GM21526 (cell line): ENCODE results near the gene UBE3C.
"Not testable (repeated sequence)": the region's sequence is repeated elsewhere in the genome, so short reads cannot be mapped to it uniquely, and the experiment has no call there.

ENCODE experiments used
- ATAC-seq: cut with Tn5 transposase; IDR thresholded peaks from one replicate; pipeline ENCODE4 v1.9.1; 2021; ENCODE audit warnings: moderate library complexity; ENCODE audit not compliant: unreplicated experiment, low FRiP score

UBE3C gene

DNA sequence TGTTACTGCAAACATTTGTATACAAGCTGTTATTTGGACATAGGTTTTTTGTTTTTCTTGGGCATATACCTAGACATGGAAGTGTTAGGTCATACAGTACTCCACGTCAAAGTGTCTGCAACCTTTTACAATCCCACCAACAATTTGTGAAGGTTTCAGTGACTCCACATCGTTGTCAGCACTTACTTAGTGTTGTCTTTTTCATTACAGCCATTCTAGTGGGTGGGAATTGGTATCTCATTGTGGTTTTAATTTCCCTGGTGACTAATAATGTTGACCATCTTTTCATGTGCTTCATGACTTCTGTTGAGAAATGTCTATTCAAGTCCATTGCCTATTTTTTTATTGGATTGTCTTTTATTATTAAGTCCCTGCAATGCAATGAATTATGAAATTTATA, 95.0 kb downstream of the UBE3C start:
- no peak for ATAC-seq

DNA sequence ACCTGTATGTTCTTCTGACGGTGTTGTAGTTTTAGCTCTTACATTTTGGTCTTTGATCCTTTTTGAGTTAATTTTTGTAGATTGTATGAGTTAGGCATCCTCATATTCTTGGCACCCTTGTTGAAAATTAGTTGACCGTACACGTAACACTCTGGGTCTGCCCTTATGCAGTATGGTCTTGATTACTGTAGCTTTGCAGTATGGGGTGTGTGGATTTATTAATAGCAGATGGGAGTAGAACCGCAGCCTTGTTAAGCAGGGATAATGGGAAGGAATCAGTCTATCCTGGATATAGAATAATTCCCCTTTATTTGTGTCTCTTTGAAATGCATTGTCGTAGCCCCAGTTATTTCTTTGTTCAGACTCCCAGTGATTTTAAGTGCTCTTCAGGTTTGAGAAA, 95.5 kb downstream of the UBE3C start:
- ATAC-seq, result no peak

DNA sequence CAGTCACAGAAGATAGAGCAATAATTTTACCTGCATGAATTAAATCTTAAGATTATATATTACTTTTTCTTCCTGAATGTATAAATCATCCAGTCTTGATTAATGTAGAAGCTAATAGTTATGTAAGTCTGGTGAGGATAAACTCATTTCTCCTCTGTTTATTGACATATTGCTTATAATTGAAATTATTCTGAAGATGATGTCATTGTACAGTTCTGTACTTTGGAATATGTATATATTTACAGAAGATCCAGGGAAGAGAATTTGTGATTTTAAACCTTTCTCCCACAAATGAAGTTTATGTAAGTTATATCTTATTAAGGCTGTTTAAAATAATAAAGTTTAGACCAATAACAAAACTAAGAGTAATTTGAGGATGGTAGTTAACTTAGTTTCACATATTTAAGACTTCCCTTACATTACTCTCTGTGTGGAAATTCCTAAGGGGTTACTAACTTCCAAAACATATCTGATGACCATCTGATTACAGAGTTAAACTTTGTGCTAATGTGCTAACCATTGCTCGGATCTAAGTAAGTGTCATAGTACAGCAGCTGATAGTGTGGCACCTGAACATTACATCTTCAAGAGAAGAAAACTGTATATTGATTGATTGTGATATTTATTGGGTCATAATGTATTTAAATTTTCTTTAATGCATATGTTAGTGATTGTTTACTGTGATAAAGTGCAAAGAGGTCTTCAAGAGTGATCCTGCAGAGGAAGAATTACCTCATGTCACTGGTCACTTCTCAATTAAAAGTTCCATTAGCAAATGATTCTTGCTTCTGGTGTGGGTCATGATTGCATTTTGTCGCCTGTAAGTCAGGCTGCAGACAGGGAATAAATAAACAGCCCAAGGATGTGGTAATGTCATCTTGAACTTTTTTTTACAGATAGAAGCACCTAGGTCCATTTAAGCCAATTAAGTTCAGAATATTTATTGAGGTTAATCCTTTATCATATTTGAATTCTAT, 96.9 kb downstream of the UBE3C start:
- no peak for ATAC-seq

DNA sequence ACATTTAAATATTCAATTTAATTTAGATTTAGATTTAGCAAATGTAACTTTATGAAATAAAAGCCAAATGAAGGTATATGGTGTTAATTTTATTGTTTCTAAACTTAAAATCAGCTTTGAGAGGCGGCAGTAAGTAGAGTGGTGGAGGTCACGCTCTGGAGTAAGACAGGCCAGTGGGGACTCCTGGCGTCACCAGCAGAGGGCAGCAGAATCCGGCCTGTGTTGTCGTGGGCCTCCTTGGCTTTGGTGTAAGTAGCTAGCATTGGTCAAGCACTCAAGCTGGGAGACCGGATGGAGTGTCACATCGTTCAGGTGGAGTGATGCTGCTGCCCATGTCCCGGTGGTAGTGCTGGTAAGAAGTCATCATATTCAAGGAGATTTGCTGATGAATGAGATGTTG, 99.4 kb downstream of the UBE3C start:
- ATAC-seq, result no peak

DNA sequence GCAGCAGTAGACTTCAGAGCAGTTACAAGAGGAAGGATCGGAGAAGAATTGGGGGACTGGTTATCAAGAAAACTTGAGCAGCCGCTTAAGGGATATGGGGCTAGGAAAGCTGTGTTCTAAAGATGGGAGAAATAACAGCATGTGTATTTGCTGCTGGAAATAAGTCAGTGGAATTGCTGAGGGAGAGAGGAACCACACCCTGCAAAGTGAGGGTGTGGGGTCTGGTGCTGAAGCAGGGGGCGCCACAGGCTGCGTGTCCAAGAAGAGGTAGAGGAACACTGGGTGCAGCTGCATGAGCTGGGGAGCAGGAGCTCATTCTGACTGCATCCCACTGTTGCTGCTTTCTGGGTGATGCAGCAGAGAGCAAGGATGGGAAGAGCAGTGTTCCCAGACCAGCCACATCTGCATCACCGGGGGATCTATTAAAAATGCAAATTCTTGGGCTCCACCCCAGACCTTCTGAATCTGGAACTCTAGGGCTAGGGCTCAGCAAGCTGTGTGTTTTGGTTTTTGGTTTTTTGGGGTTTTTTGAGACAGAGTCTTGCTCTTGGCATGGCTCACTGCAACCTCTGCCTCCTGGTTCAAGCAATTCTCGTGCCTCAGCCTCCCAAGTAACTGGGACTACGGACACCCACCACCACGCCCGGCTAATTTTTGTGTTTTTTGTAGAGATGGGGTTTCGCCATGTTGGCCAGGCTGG, 101.0 kb downstream of the UBE3C start:
- ATAC-seq, result no peak

DNA sequence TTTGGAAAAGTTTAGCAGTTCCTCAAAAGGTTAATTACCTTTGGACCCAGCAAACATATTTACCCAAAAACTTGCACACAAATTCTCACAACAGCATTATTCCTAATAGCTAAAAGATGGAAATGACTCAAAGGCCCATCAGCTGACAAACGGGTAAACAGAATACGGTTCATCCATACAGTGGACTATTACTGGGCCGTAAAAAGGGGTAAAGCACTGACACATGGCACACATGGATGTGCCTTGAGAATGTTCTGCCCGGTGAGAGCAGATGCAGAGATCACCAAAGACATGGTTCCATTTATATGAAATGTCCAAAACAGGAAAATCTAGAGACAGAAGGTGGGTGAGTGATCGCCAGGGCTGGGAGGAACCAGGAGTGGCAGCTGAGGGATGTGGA, 102.9 kb downstream of the UBE3C start:
- ATAC-seq, result no peak

DNA sequence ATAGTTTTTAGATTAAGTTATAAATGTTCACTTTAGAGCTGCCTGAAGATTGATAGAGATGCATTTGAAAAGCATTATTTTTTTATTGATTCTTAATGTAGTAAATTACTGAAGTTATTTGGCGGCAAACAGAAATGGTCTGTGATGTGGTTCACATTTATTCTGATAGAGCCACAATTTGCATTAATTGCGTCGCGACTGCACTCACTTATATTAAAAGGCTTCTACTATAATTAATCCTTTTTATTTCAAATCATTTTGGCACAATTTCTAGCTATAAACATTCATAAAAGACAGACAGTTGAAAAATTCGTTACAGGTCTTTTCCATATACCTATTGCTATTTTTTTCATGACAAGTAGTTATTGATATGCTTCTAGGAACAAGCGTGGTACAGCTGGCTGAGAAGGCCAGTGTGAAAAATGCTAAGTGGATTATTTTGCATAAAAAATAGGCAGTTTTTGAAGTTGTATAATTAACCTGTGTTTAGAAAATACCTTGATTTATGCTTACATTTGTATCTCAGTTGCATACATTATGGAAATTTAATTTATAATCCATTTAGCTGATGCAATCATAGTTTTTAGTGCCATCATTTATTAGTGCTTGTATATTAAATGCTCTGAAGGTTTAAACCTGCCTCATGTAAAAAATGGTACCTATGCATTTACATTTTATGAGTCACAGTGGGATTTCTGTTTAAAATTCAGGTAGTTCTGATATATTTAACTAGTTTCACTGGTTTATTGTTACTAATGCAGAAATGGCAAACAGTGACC, 106.0 kb downstream of the UBE3C start:
- ATAC-seq, result no peak

DNA sequence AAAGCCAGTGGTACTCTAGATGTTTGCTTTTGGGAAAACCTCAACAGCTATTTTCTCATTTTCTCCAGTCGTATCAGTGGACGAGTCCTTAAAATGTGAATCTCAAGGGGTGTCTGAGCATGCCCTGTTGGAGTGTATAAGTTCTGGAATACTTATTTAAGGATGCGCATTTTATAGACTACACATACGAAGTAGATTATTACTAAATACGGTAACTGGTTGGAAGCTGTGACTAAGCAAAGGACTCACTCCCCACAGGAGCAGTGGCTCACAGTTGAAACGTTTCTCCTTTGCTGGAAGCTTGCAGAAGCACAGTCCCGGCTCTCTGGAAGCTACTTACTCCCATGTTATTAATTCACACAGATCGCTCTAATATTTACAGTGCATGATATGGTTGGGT, 107.3 kb downstream of the UBE3C start:
- no peak for ATAC-seq

DNA sequence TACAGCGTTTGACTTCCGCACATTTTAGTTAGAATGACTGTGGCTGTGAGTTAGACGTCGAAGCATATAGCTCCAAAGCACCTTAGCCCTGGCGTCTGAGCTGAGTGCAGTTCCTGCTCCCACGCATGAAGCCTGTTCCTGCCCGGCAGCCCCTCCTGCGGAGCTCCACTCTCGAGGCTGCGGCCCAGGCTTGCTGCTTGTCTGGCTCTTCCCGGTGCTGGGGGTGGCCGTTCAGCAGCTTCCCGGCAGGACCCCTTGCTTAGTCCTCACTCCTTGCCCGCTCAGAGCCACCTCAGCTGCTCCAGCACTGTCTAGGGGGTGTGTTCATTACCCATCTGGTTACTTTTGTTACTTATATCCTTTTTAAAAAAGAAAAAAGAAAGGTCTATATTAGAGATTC, 109.9 kb downstream of the UBE3C start:
- ATAC-seq, result no peak

DNA sequence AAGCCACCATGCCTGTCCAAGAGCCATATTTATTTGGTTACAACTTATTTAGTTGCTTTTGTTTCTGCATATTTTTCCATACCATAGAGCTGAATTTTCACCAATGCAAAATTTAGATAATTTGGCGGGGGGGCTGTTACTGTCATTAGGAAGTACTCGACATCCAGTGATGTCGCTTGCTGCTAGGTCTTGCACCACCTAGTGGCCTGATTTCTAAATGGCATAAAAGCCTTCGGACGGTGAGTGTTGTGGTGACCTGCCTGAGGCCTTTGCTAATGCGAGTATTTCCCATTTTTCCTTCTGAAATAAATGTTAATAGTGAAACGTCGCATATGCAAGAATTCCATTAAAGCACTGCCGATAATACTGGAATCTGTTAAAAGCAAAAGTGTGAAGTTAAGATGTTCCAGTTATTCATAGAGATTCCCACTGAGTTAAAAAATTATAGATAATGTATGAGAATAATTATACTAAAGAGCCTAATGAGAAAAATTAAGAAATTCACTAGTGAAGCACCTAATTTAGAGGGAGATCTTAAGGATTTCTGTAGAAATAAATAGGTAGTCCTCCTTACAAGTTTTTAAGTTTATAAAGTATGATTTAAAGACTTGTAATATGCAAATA, 112.0 kb downstream of the UBE3C start:
- no peak for ATAC-seq

DNA sequence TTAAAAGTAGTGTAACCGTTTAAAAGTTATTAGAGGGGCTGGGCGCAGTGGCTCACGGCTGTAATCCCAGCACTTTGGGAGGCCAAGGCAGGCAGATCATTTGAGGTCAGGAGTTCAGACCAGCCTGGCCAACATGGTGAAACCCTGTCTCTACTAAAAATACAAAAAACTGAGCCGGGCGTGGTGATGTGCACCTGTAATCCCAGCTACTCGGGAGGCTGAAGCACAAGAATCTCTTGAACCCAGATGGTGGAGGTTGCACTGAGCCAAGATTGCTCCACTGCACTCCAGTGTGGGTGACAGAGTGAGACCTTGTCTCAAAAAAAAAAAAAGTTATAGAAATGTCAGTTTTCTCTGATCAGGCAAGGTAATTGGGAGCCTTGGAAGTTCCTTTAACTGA, 113.1 kb downstream of the UBE3C start:
- ATAC-seq, result not testable (repeated sequence)

DNA sequence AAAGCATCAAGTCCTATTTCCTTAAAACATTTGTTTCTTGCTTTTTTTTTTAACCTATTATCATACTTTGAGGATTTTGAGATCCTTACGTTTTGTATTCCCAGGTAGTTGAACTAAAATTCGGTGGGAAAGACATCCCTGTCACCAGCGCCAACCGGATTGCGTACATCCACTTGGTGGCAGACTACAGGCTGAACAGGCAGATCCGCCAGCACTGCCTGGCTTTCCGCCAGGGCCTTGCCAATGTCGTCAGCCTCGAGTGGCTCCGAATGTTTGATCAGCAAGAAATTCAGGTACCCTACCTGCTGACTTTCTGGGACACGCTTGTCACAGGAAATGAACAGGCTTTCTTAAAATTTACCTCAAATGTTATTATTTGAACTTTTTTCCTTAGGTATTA, 115.1 kb downstream of the UBE3C start:
- no peak for ATAC-seq

DNA sequence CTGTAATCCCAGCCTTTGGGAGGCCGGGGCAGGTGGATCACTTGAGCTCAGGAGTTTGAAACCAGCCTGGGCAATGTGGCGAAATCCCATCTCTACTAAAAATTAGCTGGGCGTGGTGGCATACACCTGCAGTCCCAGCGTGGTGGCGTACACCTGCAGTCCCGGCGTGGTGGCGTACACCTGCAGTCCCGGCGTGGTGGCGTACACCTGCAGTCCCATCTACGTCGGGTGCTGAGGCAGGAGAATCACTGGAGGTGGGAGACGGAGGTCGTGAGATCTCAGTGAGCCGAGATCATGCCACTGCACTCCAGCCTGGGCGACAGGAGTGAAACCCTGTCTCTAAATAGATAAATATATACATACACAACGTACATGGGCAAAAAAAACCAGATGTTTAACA, 116.1 kb downstream of the UBE3C start:
- not testable (repeated sequence) for ATAC-seq

DNA sequence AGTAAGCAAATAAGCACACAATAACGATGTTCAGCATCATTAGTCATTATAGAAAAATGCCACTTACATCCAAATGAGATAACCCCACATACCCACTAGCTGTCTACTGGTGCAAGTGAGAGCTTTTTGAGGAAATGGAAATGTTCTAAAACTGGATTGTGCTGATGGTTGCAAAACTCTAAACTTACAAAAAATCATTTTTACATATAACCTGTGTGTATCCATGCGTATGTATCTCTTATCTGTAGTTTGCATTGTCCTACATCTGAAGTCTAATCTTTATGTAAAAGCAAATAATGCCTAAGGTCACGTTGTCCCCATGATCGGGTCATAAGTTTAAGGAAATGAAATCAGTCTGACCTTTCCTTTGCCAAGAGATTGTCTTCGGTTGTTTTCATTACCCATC, 116.5 kb downstream of the UBE3C start:
- no peak for ATAC-seq

DNA sequence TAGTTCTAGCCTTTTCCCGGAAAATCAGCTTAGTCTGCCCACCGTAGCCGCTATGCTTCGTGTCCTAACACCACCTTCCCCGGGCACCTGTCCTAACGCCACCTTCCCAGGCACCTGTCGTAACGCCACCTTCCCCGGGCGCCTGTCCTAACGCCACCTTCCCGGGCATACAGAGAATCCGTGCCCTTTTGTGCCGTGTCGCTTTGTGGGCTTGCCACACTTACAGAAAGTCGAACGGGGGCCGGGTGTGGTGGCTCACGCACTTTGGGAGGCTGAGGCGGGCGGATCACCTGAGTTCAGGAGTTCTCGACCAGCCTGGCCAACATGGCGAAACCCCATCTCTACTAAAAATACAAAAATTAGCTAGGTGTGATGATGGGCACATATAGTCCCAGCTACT, 124.4 kb downstream of the UBE3C start:
- no peak for ATAC-seq

DNA sequence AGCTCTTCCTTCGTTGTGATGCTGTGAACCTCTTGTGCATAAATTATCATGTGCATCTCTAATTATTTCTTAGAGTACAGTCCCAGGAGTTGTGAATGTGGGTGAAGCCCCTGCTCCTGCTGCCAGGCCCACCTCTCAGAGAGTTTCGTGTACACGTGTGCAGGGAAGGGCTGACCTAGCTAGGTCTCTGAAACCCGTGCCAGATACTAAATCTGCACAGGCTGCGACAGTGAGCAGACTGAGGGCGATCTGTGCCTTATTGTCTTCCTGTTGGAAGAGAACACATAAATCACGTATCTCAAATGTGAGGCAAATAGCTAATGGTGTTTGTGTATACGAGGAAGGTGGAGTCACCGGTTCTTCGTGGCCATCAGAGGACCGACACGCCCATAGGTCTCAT, 126.3 kb downstream of the UBE3C start:
- no peak for ATAC-seq

DNA sequence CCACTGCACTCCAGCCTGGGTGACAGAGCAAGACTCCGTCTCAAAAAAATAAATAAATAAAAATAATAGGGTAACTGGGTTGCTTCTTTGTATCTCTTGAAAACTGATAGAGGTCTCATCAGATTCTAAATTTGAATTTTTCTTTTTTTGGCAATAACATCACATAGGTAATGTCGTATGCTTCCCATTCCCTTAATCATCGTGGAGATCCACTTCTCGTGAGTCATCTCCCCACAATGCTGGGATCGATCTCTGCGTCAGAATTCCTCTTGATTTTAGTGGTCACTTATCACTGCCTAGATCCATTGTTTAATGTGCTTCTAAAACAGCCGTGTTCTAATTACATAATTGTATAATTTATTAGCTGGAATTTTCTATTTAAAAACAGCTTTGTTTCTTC, 127.5 kb downstream of the UBE3C start:
- no peak for ATAC-seq

DNA sequence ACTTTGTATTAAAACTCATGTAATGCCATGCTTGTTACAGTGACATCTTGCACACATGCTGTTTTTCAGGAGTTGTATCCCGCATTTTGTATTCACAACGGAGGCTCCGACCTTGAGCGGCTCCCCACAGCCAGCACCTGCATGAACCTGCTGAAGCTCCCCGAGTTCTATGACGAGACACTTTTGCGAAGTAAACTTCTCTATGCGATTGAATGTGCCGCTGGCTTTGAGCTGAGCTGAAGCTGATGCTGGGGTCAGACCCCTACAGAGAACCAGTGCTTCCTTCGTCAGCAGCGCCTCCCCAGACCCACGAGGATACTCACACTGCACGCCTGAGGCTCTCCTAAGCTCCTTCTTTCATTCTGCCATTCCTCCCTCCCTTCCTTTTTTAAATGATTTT, 128.8 kb downstream of the UBE3C start:
- ATAC-seq, result no peak

DNA sequence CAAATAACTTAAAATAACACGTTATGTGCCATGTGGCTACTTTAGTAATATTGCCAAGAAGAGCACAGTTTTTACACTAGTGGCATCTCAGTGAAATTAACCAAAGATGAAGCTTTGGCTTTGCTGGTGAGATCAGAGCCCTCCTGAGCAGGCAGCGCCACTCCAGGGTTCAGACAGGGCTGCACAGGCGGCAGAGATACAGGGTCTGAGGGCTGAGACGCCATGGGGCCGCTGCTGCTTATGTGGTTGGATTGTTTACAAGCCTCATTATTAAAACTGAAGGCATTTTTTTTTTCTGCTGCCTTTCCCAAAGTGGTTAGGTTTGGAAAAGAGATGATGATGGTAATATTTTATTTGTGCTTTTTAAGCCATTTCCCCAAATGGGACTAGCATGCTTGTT, 129.2 kb downstream of the UBE3C start:
- ATAC-seq, result no peak

DNA sequence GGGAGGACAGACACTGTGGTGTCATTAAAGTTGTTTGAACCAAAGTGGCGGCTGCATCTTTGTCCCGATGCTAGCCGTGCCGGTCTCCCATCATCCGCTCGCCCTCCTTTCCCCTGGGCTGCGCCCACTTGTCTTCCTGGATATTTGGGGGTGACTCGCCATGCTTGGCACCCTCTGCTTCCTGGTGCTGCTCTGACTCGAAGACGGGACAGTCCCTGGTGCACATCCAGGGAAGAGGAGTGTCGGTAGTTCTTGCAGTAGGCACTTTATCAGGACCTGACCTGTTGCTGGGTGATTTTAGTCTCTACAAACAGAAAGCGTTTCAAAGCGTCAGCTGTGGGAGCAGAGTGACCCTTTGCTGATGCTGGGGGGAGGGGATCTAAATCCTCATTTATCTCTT, 129.8 kb downstream of the UBE3C start:
- ATAC-seq, result no peak
